ENCODE data around the gene NKAPD1. TPM values are rescaled to one million over a fixed set of nuclear protein-coding genes. Genes with fewer than 3 reads are reported as not detected.

The NKAPD1 gene
- total and polyA plus RNA-seq, 10 donors: 10.1 to 21.6 (median 13.6) TPM

DNA sequence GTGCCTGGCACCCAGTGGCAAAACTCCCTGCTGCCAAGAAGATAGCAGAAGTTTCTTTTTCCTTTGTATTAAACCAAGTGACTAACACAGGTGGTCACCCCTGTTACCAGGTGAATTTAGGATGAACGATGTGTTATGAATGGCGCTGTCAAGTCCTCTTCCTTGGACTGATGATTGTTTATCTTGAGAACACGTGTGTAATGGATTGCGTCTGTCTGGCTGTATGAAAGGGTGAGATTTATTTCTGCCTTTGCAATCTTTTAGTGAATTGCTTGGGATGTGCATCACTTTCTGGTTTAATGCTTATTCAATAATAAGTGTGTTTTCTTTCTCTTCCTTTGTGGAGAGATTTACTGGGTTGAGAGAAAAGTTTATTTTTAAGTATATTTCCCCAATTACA, 49.0 kb downstream of the NKAPD1 start:
- Histone ChIP-seq H3K4me3 (no peak overlapping the region), H3K36me3 (peaks cover 0 to 8% (median 0%) of the 10 kb centered on the region in 6 donors), H3K27me3 (replicated peaks in 1 of 7) (no peaks in the 10 kb centered on the region), H3K4me1 (peaks cover 0 to 9% (median 0%) of the 10 kb centered on the region in 6 donors), H3K27ac (no peak overlapping the region), H3K9me3 (no peaks in the 10 kb centered on the region)
- DNase-seq: no peak
- TF ChIP-seq POLR2A (IDR thresholded peaks at IDR 0.05) (no peak), CTCF (IDR thresholded peaks at IDR 0.05 in 8 of 11, conservative IDR thresholded peaks at IDR 0.05 in 3 of 11) (no peak), POLR2AphosphoS5 (IDR thresholded peaks at IDR 0.05) (no peak)
- 82 to 96% (median 88%) methylated on average over 4 of the region's 4 CpGs for WGBS, 5 donors
- intact Hi-C loops (cut with DNase I; ENCODE audit: low total_unique reads): no loop called here

GRCh38 chr11:112127056-112127455, 53.0 kb downstream of the NKAPD1 start:
- 93 to 98% (median 97%) methylated on average over 2 of the region's 2 CpGs for WGBS, 5 donors
- Histone ChIP-seq H3K27me3 (replicated peaks in 1 of 7) (no peaks in the 10 kb centered on the region), H3K27ac (no peak overlapping the region), H3K9me3 (no peaks in the 10 kb centered on the region), H3K4me1 (peaks cover 0 to 7% (median 4%) of the 10 kb centered on the region in 6 donors), H3K4me3 (no peak overlapping the region), H3K36me3 (no peaks in the 10 kb centered on the region)
- intact Hi-C loops (cut with DNase I; ENCODE audit: low total_unique reads): no loop called here
- TF ChIP-seq POLR2A (IDR thresholded peaks at IDR 0.05): no peak
- no peak for TF ChIP-seq POLR2AphosphoS5 (IDR thresholded peaks at IDR 0.05)
- no peak for TF ChIP-seq CTCF (IDR thresholded peaks at IDR 0.05 in 8 of 11, conservative IDR thresholded peaks at IDR 0.05 in 3 of 11)
- no peak for DNase-seq

DNA sequence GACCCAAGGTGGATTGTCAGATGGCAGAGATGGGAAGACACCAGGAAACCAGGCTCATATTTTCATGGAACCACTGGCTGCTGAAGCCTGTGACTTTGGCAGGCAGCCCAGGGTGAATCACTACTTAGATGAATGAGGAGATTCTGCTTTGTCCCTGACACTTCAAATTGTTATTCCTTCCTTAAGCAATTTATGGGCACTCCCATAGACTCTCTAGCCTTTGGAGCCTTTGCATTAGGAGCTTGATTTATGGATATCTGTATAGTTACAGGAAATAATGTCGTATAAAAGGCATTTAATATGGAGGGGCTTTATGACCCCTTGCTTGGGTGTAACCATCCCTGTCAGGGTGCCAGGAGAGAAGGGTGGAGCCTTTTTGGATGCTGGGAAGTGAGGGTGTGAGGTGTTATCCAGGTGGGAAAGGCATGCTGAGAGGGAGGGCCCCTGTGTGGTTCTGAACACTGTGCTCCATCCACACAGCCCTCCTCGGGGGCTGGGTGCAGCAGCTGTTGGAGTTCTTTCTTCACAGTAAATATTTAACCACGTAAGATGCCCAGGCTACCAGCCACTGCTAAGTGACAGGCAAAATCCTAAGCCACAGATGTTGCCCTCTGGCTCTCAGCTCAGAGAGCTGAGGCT, 54.5 kb downstream of the NKAPD1 start:
- no peak for DNase-seq
- TF ChIP-seq CTCF (IDR thresholded peaks at IDR 0.05 in 8 of 11, conservative IDR thresholded peaks at IDR 0.05 in 3 of 11) (no peak), POLR2A (IDR thresholded peaks at IDR 0.05) (no peak), POLR2AphosphoS5 (IDR thresholded peaks at IDR 0.05) (no peak)
- H3K4me1 ChIP-seq: peaks cover 0 to 7% (median 4%) of the 10 kb centered on the region in 6 donors
- H3K27me3 ChIP-seq (replicated peaks in 1 of 7): no peaks in the 10 kb centered on the region
- 52 to 64% (median 62%) methylated on average over 3 of the region's 3 CpGs for WGBS, 5 donors
- intact Hi-C loops (cut with DNase I; ENCODE audit: low total_unique reads): no loop called here
- H3K9me3 ChIP-seq: no peaks in the 10 kb centered on the region
- H3K36me3 ChIP-seq: no peaks in the 10 kb centered on the region
- peak overlapping the region in 2 of 8 donors; percentile 23 to 37 for H3K27ac ChIP-seq
- no peak overlapping the region for H3K4me3 ChIP-seq

GRCh38 chr11:112129656-112130055, 55.6 kb downstream of the NKAPD1 start:
- no peaks in the 10 kb centered on the region for H3K27me3 ChIP-seq (replicated peaks in 1 of 7)
- H3K4me3 ChIP-seq: no peak overlapping the region
- H3K9me3 ChIP-seq: no peaks in the 10 kb centered on the region
- H3K4me1 ChIP-seq: peaks cover 0 to 7% (median 4%) of the 10 kb centered on the region in 6 donors
- H3K36me3 ChIP-seq: no peaks in the 10 kb centered on the region
- WGBS, 5 donors: 40 to 69% (median 62%) methylated on average over 5 of the region's 5 CpGs
- TF ChIP-seq CTCF (IDR thresholded peaks at IDR 0.05 in 8 of 11, conservative IDR thresholded peaks at IDR 0.05 in 3 of 11): no peak
- TF ChIP-seq POLR2A (IDR thresholded peaks at IDR 0.05): no peak
- no peak for TF ChIP-seq POLR2AphosphoS5 (IDR thresholded peaks at IDR 0.05)
- peak overlapping the region in 2 of 8 donors; percentile 15 to 37 for H3K27ac ChIP-seq
- intact Hi-C loops (cut with DNase I; ENCODE audit: low total_unique reads): no loop called here
- DNase-seq: no peak

All from spleen (tissue), 11 donors.